Measurements from ENCODE around the gene SRGN. TPM values are rescaled to one million over a fixed set of nuclear protein-coding genes. Genes with fewer than 3 reads are reported as not detected.

SRGN gene
- total and polyA plus RNA-seq, 2 of the 8 experiments (the other 6 are each of a cell fraction or from before 2014, with no cell fraction given) = 0.06 TPM; not detected in 1

DNA sequence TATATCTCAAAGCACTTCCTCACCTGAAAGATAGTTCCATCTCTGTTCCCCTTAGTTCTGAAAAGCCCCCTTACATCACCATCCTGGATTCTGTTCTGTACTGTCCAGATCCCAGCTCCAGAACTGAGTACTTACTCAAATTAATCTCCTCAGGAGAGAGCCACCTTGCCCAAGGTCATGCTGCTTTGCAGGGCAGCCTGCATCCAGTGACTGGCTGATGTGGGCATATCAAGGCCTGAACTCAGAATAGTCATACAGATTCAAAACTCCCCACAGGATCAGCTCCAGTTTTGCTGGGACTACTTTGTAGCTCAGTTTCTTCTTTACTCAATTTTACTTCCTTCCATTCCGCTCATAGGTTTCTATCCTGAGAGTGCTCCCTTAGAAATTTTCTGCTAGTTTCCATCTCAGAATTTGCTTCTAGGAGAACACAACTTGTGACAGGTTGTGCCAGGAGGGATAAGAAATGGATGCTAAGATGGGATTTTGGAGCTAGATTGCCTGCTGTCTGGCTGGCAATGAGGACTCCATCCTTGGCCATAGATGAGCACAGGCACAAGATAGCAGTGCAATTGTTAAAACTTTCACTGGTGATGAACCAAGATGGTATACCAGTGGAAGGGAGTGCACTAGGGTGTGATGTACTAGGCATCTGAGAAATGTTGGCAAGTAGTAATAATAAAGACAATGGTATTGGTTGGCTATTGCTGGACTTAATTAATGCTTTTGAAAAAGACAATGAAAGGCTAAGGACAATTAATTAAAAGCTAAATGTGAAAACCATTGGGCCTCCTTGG, 17.3 kb downstream of the SRGN start:
- Histone ChIP-seq H4K91ac (replicated peaks; ENCODE audit: insufficient read length, low read length) (no peak overlapping the region), H2BK20ac (ENCODE audit: low read length) (no peak overlapping the region), H3K79me1 (ENCODE audit: low read depth, low read length) (no peaks in the 10 kb centered on the region), H3K18ac (ENCODE audit: extremely low read depth, low read length) (no peak overlapping the region), H3K23me2 (ENCODE audit: low read depth, low read length) (no peaks in the 10 kb centered on the region), H3K9ac (replicated peaks in 1 of 4; ENCODE audit: extremely low read depth in 1 of 4, low read depth in 3 of 4, low read length in 3 of 4) (no peak overlapping the region), H2BK5ac (ENCODE audit: low read depth, low read length) (no peak overlapping the region), H3K27ac (ENCODE audit: low read depth, low read length) (no peak overlapping the region), H4K5ac (ENCODE audit: insufficient read length, low read depth, low read length) (no peak overlapping the region), H2BK15ac (ENCODE audit: low read length) (no peak overlapping the region), H2BK120ac (replicated peaks; ENCODE audit: low read depth, low read length) (no peak overlapping the region), H3K36me3 (ENCODE audit: control insufficient read depth in 2 of 4, insufficient read depth in 4 of 4, low read length in 3 of 4) (no peaks in the 10 kb centered on the region), H3K4me1 (replicated peaks in 1 of 4; ENCODE audit: control insufficient read depth in 3 of 4, insufficient read depth in 4 of 4, low read length in 3 of 4) (no peaks in the 10 kb centered on the region; a peak in 1 of 7 replicates), H3K9me3 (ENCODE audit: insufficient read depth in 2 of 2, low read depth in 1 of 2, low read length in 1 of 2) (no peaks in the 10 kb centered on the region), H3K79me2 (ENCODE audit: control insufficient read depth in 1 of 2, insufficient read depth in 2 of 2, low read length in 2 of 2) (no peaks in the 10 kb centered on the region), H2AFZ (ENCODE audit: low read length) (no peak overlapping the region), H2AK5ac (ENCODE audit: low read depth, low read length) (no peak overlapping the region), H3K14ac (ENCODE audit: insufficient read length) (no peak overlapping the region), H4K20me1 (replicated peaks in 1 of 2; ENCODE audit: control insufficient read depth in 1 of 2, insufficient read depth in 2 of 2, low read length in 2 of 2) (no peaks in the 10 kb centered on the region), H3K4me3 (ENCODE audit: extremely low read depth in 1 of 4, insufficient read depth in 2 of 4, low read depth in 3 of 4, low read length in 4 of 4) (no peak overlapping the region), H4K8ac (ENCODE audit: extremely low read depth, insufficient read depth, low read length) (no peak overlapping the region), H3K56ac (replicated peaks; ENCODE audit: insufficient read length, low read depth, low read length) (no peak overlapping the region), H2BK12ac (ENCODE audit: low read depth, low read length) (no peak overlapping the region), H3K23ac (ENCODE audit: insufficient read length) (no peak overlapping the region), H3K27me3 (replicated peaks in 1 of 4; ENCODE audit: control insufficient read depth in 3 of 4, extremely low read depth in 1 of 4, insufficient read depth in 3 of 4, low read length in 3 of 4) (no peaks in the 10 kb centered on the region), H3K4me2 (ENCODE audit: insufficient read depth in 1 of 2, low read depth in 2 of 2, low read length in 2 of 2) (no peak overlapping the region), H3K4ac (replicated peaks; ENCODE audit: insufficient read length, low read depth, low read length) (no peak overlapping the region)
- FAIRE-seq (no peak), DNase-seq (ENCODE audit: low read depth in 1 of 2, low spot score in 2 of 2) (no peak)
- ChIA-PET CTCF (ENCODE audit: partially characterized antibody) (interaction anchor here (0.6 to 2.7 kb wide), 4 partner anchors 13 to 148 kb away, joined by 3 to 10 read pairs (median 6); no protein-coding TSS in a partner anchor), POLR2A (ENCODE audit: partially characterized antibody) (interaction anchor here (0.8 to 1.4 kb wide), 4 partner anchors 10 to 384 kb away, joined by 3 to 5 read pairs (median 4); partner anchors contain the start of genes CCAR1, SUPV3L1 and VPS26A)
- no peak for TF ChIP-seq SIRT6 (IDR thresholded peaks at IDR 0.05; ENCODE audit: low read length)
- TF ChIP-seq GTF2F1 (IDR thresholded peaks at IDR 0.05; ENCODE audit: borderline replicate concordance, low read depth, low read length) = no peak
- TF ChIP-seq CHD2 (IDR thresholded peaks at IDR 0.05; ENCODE audit: low read length) = no peak
- TF ChIP-seq EGR1 (IDR thresholded peaks at IDR 0.05; ENCODE audit: borderline replicate concordance, low read depth, low read length) = no peak
- TF ChIP-seq TCF12 (IDR thresholded peaks at IDR 0.05; ENCODE audit: low read depth, low read length) = no peak
- no peak for TF ChIP-seq CREB1 (IDR thresholded peaks at IDR 0.05)
- WGBS, 2 experiments (ENCODE audit: extremely low coverage in 1 of 2, insufficient coverage in 1 of 2, insufficient read length in 1 of 2, insufficient replicate concordance in 2 of 2, low coverage in 1 of 2, low lambda C conversion rate in 2 of 2, missing lambda C conversion rate in 1 of 2) = 86% methylated on average over 1 of the region's 1 CpG; no CpG with 5 or more reads in 1 of the 2 experiments
